A673 (cell line): ENCODE data around the gene ESD.

Source experiments
- CTCF ChIP-seq: fragments of 300-800, 200-600 bp; sonication (generic); conservative IDR thresholded peaks from 2 replicates; pipeline ENCODE4 v1.5.1; 2017; ENCODE audit warnings: low read depth, mild to moderate bottlenecking, antibody characterized with exemption, low read length, moderate library complexity, mixed read lengths
- EZH2 ChIP-seq: fragments of 200-600 bp; sonication (generic); IDR thresholded peaks from 2 replicates; pipeline ENCODE4 v1.6.1; 2017; ENCODE audit warnings: borderline replicate concordance, low read depth, mild to moderate bottlenecking, mixed read lengths, antibody characterized with exemption, low read length; ENCODE audit not compliant: poor library complexity, severe bottlenecking

GRCh38 chr13:46816371-46816770 lies 19.4 kb upstream of the ESD start:
- no peak for TF ChIP-seq CTCF
- TF ChIP-seq EZH2 = no peak
